ENCODE results near the gene C11orf24.

Gene C11orf24

GRCh38 chr11:68297052-68297378 lies 25.2 kb upstream of the C11orf24 start:
- ChIA-PET POLR2A (interaction anchor here (2.3 kb wide), 1 partner anchor 25 kb away, joined by 12 read pairs; the partner anchor contains the start of gene C11orf24), CTCF (interaction anchor here (0.6 to 6.5 kb wide), 19 partner anchors 9 to 286 kb away, joined by 3 to 122 read pairs (median 5); partner anchors contain the start of genes ALDH3B1 and C11orf24)
- Histone ChIP-seq H3K9me3 (ENCODE audit: control insufficient read depth, insufficient read depth, low read depth, low read length) (no peaks in the 10 kb centered on the region), H3K27ac (ENCODE audit: extremely low read depth, low read depth, low read length) (no peak overlapping the region), H3K4me3 (ENCODE audit: low read depth, low read length) (no peak overlapping the region), H3K4me1 (ENCODE audit: control insufficient read depth, insufficient read depth, low read length) (no peaks in the 10 kb centered on the region), H3K36me3 (ENCODE audit: control insufficient read depth in 2 of 2, insufficient read depth in 1 of 2, low read length in 2 of 2) (no peaks in the 10 kb centered on the region)
- TF ChIP-seq ZBTB6 (tag by site-specific recombination; IDR thresholded peaks at IDR 0.05), result no peak
- TF ChIP-seq ZNF133 (tag by site-specific recombination; IDR thresholded peaks at IDR 0.05), result no peak
- TF ChIP-seq BCL11B (tag by site-specific recombination; IDR thresholded peaks at IDR 0.05; ENCODE audit: low read depth), result no peak
- TF ChIP-seq ZNF654 (tag by site-specific recombination; IDR thresholded peaks at IDR 0.05; ENCODE audit: low read depth), result no peak
- TF ChIP-seq ZNF112 (tag by site-specific recombination; IDR thresholded peaks at IDR 0.05), result no peak
- no peak for TF ChIP-seq ZNF155 (tag by site-specific recombination; IDR thresholded peaks at IDR 0.05)
- TF ChIP-seq ZNF138 (tag by site-specific recombination; IDR thresholded peaks at IDR 0.05; ENCODE audit: borderline replicate concordance), result no peak
- TF ChIP-seq GLI2 (tag by site-specific recombination; IDR thresholded peaks at IDR 0.05; ENCODE audit: borderline replicate concordance, low read depth), result no peak
- TF ChIP-seq MEIS1 (CRISPR knock-in tag; IDR thresholded peaks at IDR 0.05; ENCODE audit: borderline replicate concordance), result no peak
- no peak for TF ChIP-seq ZBTB7A (tag by site-specific recombination; IDR thresholded peaks at IDR 0.05; ENCODE audit: low read depth)
- TF ChIP-seq ZNF335 (tag by site-specific recombination; conservative IDR thresholded peaks at IDR 0.05), result no peak
- TF ChIP-seq ZNF776 (tag by site-specific recombination; IDR thresholded peaks at IDR 0.05; ENCODE audit: borderline replicate concordance), result no peak

- no peaks in the 10 kb centered on the region for H3K9me3 ChIP-seq (ENCODE audit: control insufficient read depth, insufficient read depth, low read depth, low read length)
- H3K4me3 ChIP-seq (ENCODE audit: low read depth, low read length), result no peak overlapping the region
- TF ChIP-seq ZIC2 (tag by site-specific recombination; IDR thresholded peaks at IDR 0.05) (0 out of 2 replicates have a peak, but pooled peaks have one; percentile 19), ZBTB21 (tag by site-specific recombination; IDR thresholded peaks at IDR 0.05) (no peak)
- H3K27ac ChIP-seq (ENCODE audit: extremely low read depth, low read depth, low read length), result no peak overlapping the region
- H3K36me3 ChIP-seq (ENCODE audit: control insufficient read depth in 2 of 2, insufficient read depth in 1 of 2, low read length in 2 of 2), result no peaks in the 10 kb centered on the region
- H3K4me1 ChIP-seq (ENCODE audit: control insufficient read depth, insufficient read depth, low read length), result no peaks in the 10 kb centered on the region
- ChIA-PET POLR2A (interaction anchor here (2.3 kb wide), 1 partner anchor 24 kb away, joined by 12 read pairs; the partner anchor contains the start of gene C11orf24), CTCF (interaction anchor here (0.6 to 6.5 kb wide), 14 partner anchors 11 to 286 kb away, joined by 3 to 122 read pairs (median 5); partner anchors contain the start of gene ALDH3B1)
Measured at GRCh38 chr11:68296344-68297051, 24.7 kb upstream of the C11orf24 start.

GRCh38 chr11:68295940-68296339 lies 24.2 kb upstream of the C11orf24 start:
- POLR2A ChIA-PET, result interaction anchor here (2.3 kb wide), 1 partner anchor 23 kb away, joined by 12 read pairs; the partner anchor contains the start of gene C11orf24
- Histone ChIP-seq H3K27ac (ENCODE audit: extremely low read depth, low read depth, low read length) (no peak overlapping the region), H3K9me3 (ENCODE audit: control insufficient read depth, insufficient read depth, low read depth, low read length) (no peaks in the 10 kb centered on the region), H3K4me1 (ENCODE audit: control insufficient read depth, insufficient read depth, low read length) (no peaks in the 10 kb centered on the region), H3K4me3 (ENCODE audit: low read depth, low read length) (no peak overlapping the region), H3K36me3 (ENCODE audit: control insufficient read depth in 2 of 2, insufficient read depth in 1 of 2, low read length in 2 of 2) (no peaks in the 10 kb centered on the region)
- CTCF ChIA-PET, result interaction anchor here (0.6 to 6.5 kb wide), 5 partner anchors 14 to 88 kb away, joined by 3 to 122 read pairs (median 24); no protein-coding TSS in a partner anchor
- TF ChIP-seq ZNF174 (tag by site-specific recombination; IDR thresholded peaks at IDR 0.05), result no peak
- peak; percentile 55 for TF ChIP-seq ZNF623 (tag by site-specific recombination; IDR thresholded peaks at IDR 0.05)

DNA sequence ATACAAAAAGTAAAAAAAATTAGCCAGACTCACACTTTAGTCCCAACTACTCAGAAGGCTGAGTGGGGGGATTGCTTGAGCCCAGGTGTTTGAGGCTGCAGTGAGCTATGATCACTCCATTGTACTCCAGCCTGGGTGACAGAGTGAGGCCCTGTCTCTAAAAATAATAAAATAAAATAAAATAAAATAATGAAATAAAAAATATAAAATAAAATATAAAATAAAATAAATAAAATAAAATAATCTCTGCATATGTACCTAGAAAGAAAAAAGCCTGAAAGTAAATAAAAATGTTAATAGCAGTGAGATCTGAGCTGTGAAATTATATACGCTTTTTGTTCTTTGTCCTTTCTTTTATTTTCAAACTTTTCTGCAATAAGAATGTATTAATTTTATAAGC lies 23.5 kb upstream of the C11orf24 start:
- Histone ChIP-seq H3K4me3 (ENCODE audit: low read depth, low read length) (no peak overlapping the region), H3K36me3 (ENCODE audit: control insufficient read depth in 2 of 2, insufficient read depth in 1 of 2, low read length in 2 of 2) (no peaks in the 10 kb centered on the region), H3K4me1 (ENCODE audit: control insufficient read depth, insufficient read depth, low read length) (no peaks in the 10 kb centered on the region), H3K27ac (ENCODE audit: extremely low read depth, low read depth, low read length) (no peak overlapping the region), H3K9me3 (ENCODE audit: control insufficient read depth, insufficient read depth, low read depth, low read length) (no peaks in the 10 kb centered on the region)
- ChIA-PET POLR2A (no interaction called here), CTCF (interaction anchor here (0.6 to 6.5 kb wide), 4 partner anchors 25 to 87 kb away, joined by 3 to 122 read pairs (median 34); no protein-coding TSS in a partner anchor)
- no peak for TF ChIP-seq ZNF830 (tag by site-specific recombination; IDR thresholded peaks at IDR 0.05; ENCODE audit: low read depth)
- no peak for TF ChIP-seq ZFP37 (tag by site-specific recombination; IDR thresholded peaks at IDR 0.05)
- TF ChIP-seq GLIS2 (tag by site-specific recombination; IDR thresholded peaks at IDR 0.05), result no peak
- no peak for TF ChIP-seq ZNF169 (tag by site-specific recombination; IDR thresholded peaks at IDR 0.05)
- TF ChIP-seq WT1 (tag by site-specific recombination; IDR thresholded peaks at IDR 0.05), result no peak
- no peak for TF ChIP-seq ZNF138 (tag by site-specific recombination; IDR thresholded peaks at IDR 0.05; ENCODE audit: borderline replicate concordance)
- TF ChIP-seq SCRT2 (tag by site-specific recombination; IDR thresholded peaks at IDR 0.05), result no peak
- no peak for TF ChIP-seq MYNN (tag by site-specific recombination; IDR thresholded peaks at IDR 0.05; ENCODE audit: borderline replicate concordance)
- no peak for TF ChIP-seq ZBTB20 (tag by site-specific recombination; IDR thresholded peaks at IDR 0.05)
- TF ChIP-seq SCRT1 (tag by site-specific recombination; IDR thresholded peaks at IDR 0.05; ENCODE audit: borderline replicate concordance), result no peak
- no peak for TF ChIP-seq ZBTB49 (tag by site-specific recombination; IDR thresholded peaks at IDR 0.05; ENCODE audit: low read depth)

Data from HEK293 (cell line).